OCI-LY7 (cell line): ENCODE data around the gene GBX2. TPM values are rescaled to one million over a fixed set of nuclear protein-coding genes. Genes with fewer than 3 reads are reported as not detected.

Source experiments
- BruUV-seq: library from RNA; stranded (reverse); fragments of 400-500 nt; replicated peaks from 2 replicates; lab custom pipeline; 2021; lab: Mats Ljungman, UMichigan
- CTCF ChIA-PET: fragments of 300-600 bp; sonication (Branson Sonifier 250); formaldehyde crosslinking; loops from one replicate; lab custom pipeline; 2022; ENCODE audit warnings: antibody characterized with exemption; ENCODE audit not compliant: unreplicated experiment; lab: Charles Lee
- POLR2A ChIA-PET: fragments of 300-600 bp; sonication (Branson Sonifier 250); formaldehyde crosslinking; loops from one replicate; lab custom pipeline; 2022; ENCODE audit warnings: antibody characterized with exemption; lab: Charles Lee
- DNase-seq: peaks from one replicate; pipeline ENCODE4 v3.0.0-alpha.2; 2015; ENCODE audit warnings: low spot score
- H2AFZ ChIP-seq: fragments of 200-600 bp; sonication (generic), shearing (Covaris generic); 2 replicates; pipeline ENCODE4 v1.6.1; 2014; ENCODE audit warnings: mild to moderate bottlenecking, antibody characterized with exemption, low read length, moderate library complexity
- H3K27ac ChIP-seq: fragments of 200-600 bp; sonication (generic); 2 replicates; pipeline ENCODE4 v1.5.1; 2014; ENCODE audit warnings: mixed run types, low read depth, mild to moderate bottlenecking, moderate library complexity, low read length, inconsistent platforms; ENCODE audit not compliant: poor library complexity, severe bottlenecking
- H3K36me3 ChIP-seq: fragments of 200-600 bp; sonication (generic); 2 replicates; pipeline ENCODE4 v1.6.1; 2014; ENCODE audit warnings: mild to moderate bottlenecking, antibody characterized with exemption, low read length, moderate library complexity, mixed read lengths; ENCODE audit not compliant: insufficient read depth
- H3K4me1 ChIP-seq: fragments of 200-600 bp; sonication (generic); 2 replicates; pipeline ENCODE4 v1.5.1; 2014; ENCODE audit warnings: mild to moderate bottlenecking, low read length; ENCODE audit not compliant: insufficient read depth, poor library complexity, severe bottlenecking
- H3K4me2 ChIP-seq: fragments of 200-600 bp; sonication (generic); 2 replicates; pipeline ENCODE4 v1.6.1; 2014; ENCODE audit warnings: mild to moderate bottlenecking, low read length
- H3K4me3 ChIP-seq: fragments of 200-600 bp; sonication (generic); 2 replicates; pipeline ENCODE4 v1.5.1; 2014; ENCODE audit warnings: mild to moderate bottlenecking, low read depth, low read length; ENCODE audit not compliant: poor library complexity, severe bottlenecking
- H3K79me2 ChIP-seq: fragments of 200-600 bp; sonication (generic); 2 replicates; pipeline ENCODE4 v1.6.1; 2016; ENCODE audit warnings: low read depth, mild to moderate bottlenecking, low read length, moderate library complexity, mixed read lengths; ENCODE audit not compliant: insufficient read depth
- H3K9me2 ChIP-seq: fragments of 200-600 bp; sonication (generic); 2 replicates; pipeline ENCODE4 v1.6.1; 2016; ENCODE audit warnings: mild to moderate bottlenecking, low read length, mixed read lengths; ENCODE audit not compliant: insufficient read depth
- H3K9me3 ChIP-seq: fragments of 200-600 bp; sonication (generic); 2 replicates; pipeline ENCODE4 v1.6.1; 2014; ENCODE audit warnings: mild to moderate bottlenecking, mixed run types, low read length, mixed read lengths
- H4K20me1 ChIP-seq: fragments of 200-600 bp; sonication (generic); 2 replicates; pipeline ENCODE4 v1.6.1; 2014; ENCODE audit warnings: mild to moderate bottlenecking, antibody characterized with exemption, low read length, moderate library complexity, mixed read lengths; ENCODE audit not compliant: insufficient read depth
- EZH2phosphoT487 ChIP-seq: fragments of 200-600 bp; sonication (generic); IDR thresholded peaks from 2 replicates; pipeline ENCODE4 v1.6.1; 2018; ENCODE audit warnings: low read depth, borderline replicate concordance, mild to moderate bottlenecking, mixed run types, antibody characterized with exemption, low read length, moderate library complexity, mixed read lengths
- intact Hi-C: fragments of 100-400 bp; cut with micrococcal nuclease; formaldehyde crosslinking; loops from one replicate; pipeline ENCODE4 v1.10.0; 2022; ENCODE audit not compliant: unreplicated experiment
- total RNA-seq, 2 experiments: library from RNA; depleted of rRNA in 1 of 2; stranded (reverse); fragments of >200 nt in 1 of 2; shearing (Covaris generic) in 1 of 2; gene quantifications; 2 replicates each; pipeline ENCODE4 v1.2.3, GENCODE V29; 2014 to 2022
- TF ChIP-seq, protein P1 (sequence below): fragments of 200-600 bp; sonication (generic); conservative IDR thresholded peaks from 2 replicates; pipeline ENCODE4 v1.5.1; 2014; ENCODE audit warnings: mild to moderate bottlenecking, antibody characterized with exemption, low read length, moderate library complexity, mixed read lengths

Gene GBX2
- total RNA-seq, 2 experiments from 2014 or later: not detected

DNA sequence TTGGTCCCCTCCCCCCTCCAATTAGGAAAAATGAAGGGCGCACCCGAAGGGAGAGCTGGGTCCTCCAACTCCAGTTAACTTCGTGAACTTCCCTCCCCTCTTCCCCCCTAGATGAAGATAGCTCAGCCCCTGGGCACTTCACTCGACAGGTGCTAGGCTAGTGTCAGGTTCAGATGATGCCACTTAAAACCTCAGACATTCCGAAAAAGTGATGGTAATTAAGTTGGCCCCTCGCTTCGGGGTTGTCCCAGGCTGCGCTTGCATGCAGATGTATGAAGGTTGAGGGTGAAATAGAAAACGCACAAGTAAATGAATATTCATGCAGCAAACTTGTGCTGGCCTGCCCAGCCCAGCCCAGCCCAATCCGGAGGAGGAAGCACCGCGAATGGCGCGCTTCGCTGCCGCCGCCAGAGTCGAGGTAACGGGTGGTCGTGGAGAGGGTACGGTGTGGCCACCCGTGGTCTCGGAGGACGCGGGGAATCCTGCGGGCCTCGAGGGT is 3.0 kb upstream of the GBX2 start:
- no peaks in the 10 kb centered on the region for H3K4me1 ChIP-seq
- no peaks in the 10 kb centered on the region for H3K79me2 ChIP-seq
- no peak for DNase-seq
- BruUV-seq: no TSS peak
- no peak overlapping the region for H3K4me3 ChIP-seq
- H2AFZ ChIP-seq: no peak overlapping the region
- no peaks in the 10 kb centered on the region for H3K9me3 ChIP-seq
- H3K36me3 ChIP-seq: no peaks in the 10 kb centered on the region
- ChIA-PET POLR2A (interaction anchor here (0.7 kb wide), 2 partner anchors 29 to 34 kb away, joined by 3 read pairs; no protein-coding TSS in a partner anchor), CTCF (no interaction called here)
- no peaks in the 10 kb centered on the region for H3K9me2 ChIP-seq
- no peak overlapping the region for H3K4me2 ChIP-seq
- intact Hi-C loops: no loop called here
- TF ChIP-seq, protein P1, sequence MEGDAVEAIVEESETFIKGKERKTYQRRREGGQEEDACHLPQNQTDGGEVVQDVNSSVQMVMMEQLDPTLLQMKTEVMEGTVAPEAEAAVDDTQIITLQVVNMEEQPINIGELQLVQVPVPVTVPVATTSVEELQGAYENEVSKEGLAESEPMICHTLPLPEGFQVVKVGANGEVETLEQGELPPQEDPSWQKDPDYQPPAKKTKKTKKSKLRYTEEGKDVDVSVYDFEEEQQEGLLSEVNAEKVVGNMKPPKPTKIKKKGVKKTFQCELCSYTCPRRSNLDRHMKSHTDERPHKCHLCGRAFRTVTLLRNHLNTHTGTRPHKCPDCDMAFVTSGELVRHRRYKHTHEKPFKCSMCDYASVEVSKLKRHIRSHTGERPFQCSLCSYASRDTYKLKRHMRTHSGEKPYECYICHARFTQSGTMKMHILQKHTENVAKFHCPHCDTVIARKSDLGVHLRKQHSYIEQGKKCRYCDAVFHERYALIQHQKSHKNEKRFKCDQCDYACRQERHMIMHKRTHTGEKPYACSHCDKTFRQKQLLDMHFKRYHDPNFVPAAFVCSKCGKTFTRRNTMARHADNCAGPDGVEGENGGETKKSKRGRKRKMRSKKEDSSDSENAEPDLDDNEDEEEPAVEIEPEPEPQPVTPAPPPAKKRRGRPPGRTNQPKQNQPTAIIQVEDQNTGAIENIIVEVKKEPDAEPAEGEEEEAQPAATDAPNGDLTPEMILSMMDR: no peak
- no peak for TF ChIP-seq EZH2phosphoT487
- H3K27ac ChIP-seq: no peak overlapping the region
- no peaks in the 10 kb centered on the region for H4K20me1 ChIP-seq

DNA sequence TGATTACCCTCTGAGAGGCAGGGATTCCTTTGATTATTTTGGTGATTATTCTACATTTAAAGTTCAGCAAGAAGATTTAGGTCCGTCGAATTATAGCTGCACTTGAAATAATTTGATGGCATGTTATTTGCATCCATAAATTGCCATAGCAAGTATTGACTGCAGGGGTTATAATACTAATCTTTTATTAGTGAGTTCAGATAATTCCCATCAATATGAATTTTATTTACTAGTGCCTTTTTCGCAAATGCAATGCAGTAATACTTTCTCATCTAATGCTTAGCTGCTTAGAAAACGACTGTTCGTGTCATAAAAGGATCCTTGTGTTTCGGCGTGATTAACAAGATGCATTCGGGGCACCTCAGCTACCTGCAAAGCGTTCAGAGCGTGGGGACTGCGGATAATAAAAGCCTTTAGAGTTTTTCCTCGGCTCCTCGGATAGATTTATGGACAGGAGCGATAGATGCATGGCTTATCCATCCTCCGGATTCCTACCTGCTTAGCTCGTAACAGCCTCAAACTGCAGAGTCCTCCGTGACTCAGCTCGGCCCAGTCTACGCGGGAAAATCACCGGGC is 2.5 kb upstream of the GBX2 start:
- no peak overlapping the region for H3K4me2 ChIP-seq

More for the DNA sequence above, 2.5 kb upstream of the GBX2 start:
- Histone ChIP-seq H3K4me1 (no peaks in the 10 kb centered on the region), H3K79me2 (no peaks in the 10 kb centered on the region), H2AFZ (no peak overlapping the region), H4K20me1 (no peaks in the 10 kb centered on the region), H3K4me3 (no peak overlapping the region), H3K9me2 (no peaks in the 10 kb centered on the region), H3K9me3 (no peaks in the 10 kb centered on the region), H3K27ac (no peak overlapping the region), H3K36me3 (no peaks in the 10 kb centered on the region)
- no peak for TF ChIP-seq EZH2phosphoT487
- TF ChIP-seq, protein P1: no peak
- no peak for DNase-seq
- POLR2A ChIA-PET: interaction anchor here (0.9 kb wide), 1 partner anchor 18 kb away, joined by 3 read pairs; no protein-coding TSS in a partner anchor
- intact Hi-C loops: no loop called here
- CTCF ChIA-PET: no interaction called here
- no TSS peak for BruUV-seq
